ENCODE results near the gene ARHGDIA. TPM values are rescaled to one million over a fixed set of nuclear protein-coding genes. Genes with fewer than 3 reads are reported as not detected.

Gene ARHGDIA
- total RNA-seq, 2 experiments from 2014 or later: 265 to 715 TPM

DNA sequence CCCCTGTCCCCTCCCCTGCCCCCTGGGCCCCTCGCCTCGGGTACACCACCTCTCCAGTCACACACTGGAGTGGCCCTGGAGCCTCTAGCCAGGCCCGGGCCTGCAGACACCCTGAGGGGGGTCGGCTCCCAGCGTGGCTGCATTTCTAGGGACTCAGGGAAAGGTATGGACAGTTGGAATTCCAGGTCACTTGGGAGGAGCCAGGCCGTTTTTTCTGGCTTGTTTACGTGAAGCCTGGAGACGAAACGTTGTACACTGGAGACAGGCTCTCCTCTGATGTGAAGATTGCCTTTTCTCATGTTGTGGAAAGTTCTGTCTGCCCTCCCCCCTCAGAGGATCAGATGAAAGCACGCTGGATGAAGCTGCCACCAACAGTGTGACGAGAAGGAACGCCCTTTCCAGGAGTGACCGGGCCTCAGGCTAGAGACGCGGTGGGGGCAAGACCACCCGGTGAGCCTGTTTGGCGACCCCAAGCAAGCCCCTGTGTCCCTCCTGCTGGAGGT is 32.3 kb downstream of the ARHGDIA start:
- Histone ChIP-seq H3K36me3 (ENCODE audit: insufficient read depth, low read length) (peaks cover 16% of the 10 kb centered on the region), H3K79me2 (ENCODE audit: insufficient read depth, low read depth, low read length) (peaks cover 1% of the 10 kb centered on the region; the same call in 1 of the 2 replicates), H3K4me3 (ENCODE audit: low read depth, low read length, poor library complexity, severe bottlenecking) (no peak overlapping the region), H2AFZ (ENCODE audit: low read length) (no peak overlapping the region), H4K20me1 (ENCODE audit: insufficient read depth, low read length) (no peaks in the 10 kb centered on the region), H3K9me3 (ENCODE audit: low read length) (no peaks in the 10 kb centered on the region), H3K4me1 (ENCODE audit: insufficient read depth, low read length, poor library complexity, severe bottlenecking) (peaks cover 8% of the 10 kb centered on the region), H3K27ac (ENCODE audit: low read depth, low read length, poor library complexity, severe bottlenecking) (no peak overlapping the region), H3K9me2 (ENCODE audit: insufficient read depth, low read length) (no peaks in the 10 kb centered on the region), H3K4me2 (ENCODE audit: low read length) (no peak overlapping the region)
- DNase-seq (ENCODE audit: low spot score): no peak
- ChIA-PET CTCF (ENCODE audit: unreplicated experiment) (no interaction called here), POLR2A (interaction anchor here (1.5 kb wide), 1 partner anchor 15 kb away, joined by 4 read pairs; no protein-coding TSS in a partner anchor)
- intact Hi-C loops (cut with micrococcal nuclease; ENCODE audit: unreplicated experiment): no loop called here
- TF ChIP-seq, protein P1, sequence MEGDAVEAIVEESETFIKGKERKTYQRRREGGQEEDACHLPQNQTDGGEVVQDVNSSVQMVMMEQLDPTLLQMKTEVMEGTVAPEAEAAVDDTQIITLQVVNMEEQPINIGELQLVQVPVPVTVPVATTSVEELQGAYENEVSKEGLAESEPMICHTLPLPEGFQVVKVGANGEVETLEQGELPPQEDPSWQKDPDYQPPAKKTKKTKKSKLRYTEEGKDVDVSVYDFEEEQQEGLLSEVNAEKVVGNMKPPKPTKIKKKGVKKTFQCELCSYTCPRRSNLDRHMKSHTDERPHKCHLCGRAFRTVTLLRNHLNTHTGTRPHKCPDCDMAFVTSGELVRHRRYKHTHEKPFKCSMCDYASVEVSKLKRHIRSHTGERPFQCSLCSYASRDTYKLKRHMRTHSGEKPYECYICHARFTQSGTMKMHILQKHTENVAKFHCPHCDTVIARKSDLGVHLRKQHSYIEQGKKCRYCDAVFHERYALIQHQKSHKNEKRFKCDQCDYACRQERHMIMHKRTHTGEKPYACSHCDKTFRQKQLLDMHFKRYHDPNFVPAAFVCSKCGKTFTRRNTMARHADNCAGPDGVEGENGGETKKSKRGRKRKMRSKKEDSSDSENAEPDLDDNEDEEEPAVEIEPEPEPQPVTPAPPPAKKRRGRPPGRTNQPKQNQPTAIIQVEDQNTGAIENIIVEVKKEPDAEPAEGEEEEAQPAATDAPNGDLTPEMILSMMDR (conservative IDR thresholded peaks at IDR 0.05; ENCODE audit: low read length): no peak
- TF ChIP-seq EZH2phosphoT487 (IDR thresholded peaks at IDR 0.05; ENCODE audit: borderline replicate concordance, low read depth, low read length): no peak
- BruUV-seq (replicated peaks): no TSS peak

DNA sequence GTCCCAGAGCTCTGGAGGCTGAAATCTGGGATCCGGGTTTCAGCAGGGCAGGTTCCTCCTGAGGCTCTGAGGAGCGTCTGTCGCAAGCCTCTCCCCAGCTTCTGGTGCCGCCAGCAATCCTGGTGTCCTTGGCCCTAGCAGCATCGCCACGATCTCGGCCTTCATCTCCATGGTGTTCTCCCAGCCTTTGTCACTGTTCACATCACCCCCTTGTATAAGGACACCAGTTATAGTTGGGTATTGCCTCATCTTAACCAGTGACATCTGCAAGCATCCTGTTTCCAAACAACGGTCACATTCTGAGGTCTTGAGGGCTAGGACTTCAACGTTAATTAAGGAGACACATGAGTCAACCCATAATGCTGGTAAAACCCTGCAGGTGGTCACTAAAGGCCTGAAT is 33.5 kb downstream of the ARHGDIA start:
- Histone ChIP-seq H3K4me3 (ENCODE audit: low read depth, low read length, poor library complexity, severe bottlenecking) (no peak overlapping the region), H3K36me3 (ENCODE audit: insufficient read depth, low read length) (peaks cover 4% of the 10 kb centered on the region), H3K27ac (ENCODE audit: low read depth, low read length, poor library complexity, severe bottlenecking) (no peak overlapping the region), H3K79me2 (ENCODE audit: insufficient read depth, low read depth, low read length) (peaks cover 7% of the 10 kb centered on the region; the same call in 1 of the 2 replicates), H3K9me3 (ENCODE audit: low read length) (no peaks in the 10 kb centered on the region), H2AFZ (ENCODE audit: low read length) (no peak overlapping the region), H3K4me2 (ENCODE audit: low read length) (no peak overlapping the region), H3K4me1 (ENCODE audit: insufficient read depth, low read length, poor library complexity, severe bottlenecking) (peaks cover 11% of the 10 kb centered on the region), H4K20me1 (ENCODE audit: insufficient read depth, low read length) (no peaks in the 10 kb centered on the region), H3K9me2 (ENCODE audit: insufficient read depth, low read length) (no peaks in the 10 kb centered on the region)
- POLR2A ChIA-PET: no interaction called here
- TF ChIP-seq, protein P1 (conservative IDR thresholded peaks at IDR 0.05; ENCODE audit: low read length): no peak
- no peak for TF ChIP-seq EZH2phosphoT487 (IDR thresholded peaks at IDR 0.05; ENCODE audit: borderline replicate concordance, low read depth, low read length)
- no peak for DNase-seq (ENCODE audit: low spot score)
- CTCF ChIA-PET (ENCODE audit: unreplicated experiment): no interaction called here
- BruUV-seq (replicated peaks): no TSS peak
- intact Hi-C loops (cut with micrococcal nuclease; ENCODE audit: unreplicated experiment): no loop called here

GRCh38 chr17:81834831-81835267 is 36.3 kb downstream of the ARHGDIA start, which contains the start of gene PPP1R27:
Gene PPP1R27, minus strand, starts transcription at chr17:81835050. Its CDS starts 97 bp downstream, at chr17:81834953.
- H3K9me3 ChIP-seq (ENCODE audit: low read length): no peaks in the 10 kb centered on the region
- peak within 1 kb of the TSS; percentile 99 for H3K4me2 ChIP-seq (ENCODE audit: low read length)
- H3K36me3 ChIP-seq (ENCODE audit: insufficient read depth, low read length): no peaks in the 10 kb centered on the region
- peak within 1 kb of the TSS; percentile 69 for H3K27ac ChIP-seq (ENCODE audit: low read depth, low read length, poor library complexity, severe bottlenecking)
- intact Hi-C loops (cut with micrococcal nuclease; ENCODE audit: unreplicated experiment): loop anchor here (5.0 kb wide), 1 partner anchor 57 kb away; the partner anchor contains the start of genes ALYREF and ANAPC11
- H3K79me2 ChIP-seq (ENCODE audit: insufficient read depth, low read depth, low read length): peaks cover 27% of the 10 kb centered on the region; the same call in 1 of the 2 replicates
- H3K9me2 ChIP-seq (ENCODE audit: insufficient read depth, low read length): no peaks in the 10 kb centered on the region
- DNase-seq (ENCODE audit: low spot score): no peak
- no peak for TF ChIP-seq EZH2phosphoT487 (IDR thresholded peaks at IDR 0.05; ENCODE audit: borderline replicate concordance, low read depth, low read length)
- TF ChIP-seq, protein P1 (conservative IDR thresholded peaks at IDR 0.05; ENCODE audit: low read length): no peak
- ChIA-PET CTCF (ENCODE audit: unreplicated experiment) (no interaction called here), POLR2A (no interaction called here)
- peak within 1 kb of the TSS; percentile 57; the same call in 1 of the 2 replicates for H2AFZ ChIP-seq (ENCODE audit: low read length)
- H3K4me3 ChIP-seq (ENCODE audit: low read depth, low read length, poor library complexity, severe bottlenecking): peak within 1 kb of the TSS; percentile 80
- no peaks in the 10 kb centered on the region for H4K20me1 ChIP-seq (ENCODE audit: insufficient read depth, low read length)
- peaks cover 25% of the 10 kb centered on the region for H3K4me1 ChIP-seq (ENCODE audit: insufficient read depth, low read length, poor library complexity, severe bottlenecking)
- BruUV-seq (replicated peaks): no TSS peak
